H9 (cell line): ENCODE results near the gene ARHGAP40. TPM values are rescaled to one million over a fixed set of nuclear protein-coding genes. Genes with fewer than 3 reads are reported as not detected.

Source experiments
- DNase-seq: peaks from one replicate; pipeline ENCODE4 v3.0.0-alpha.2; 2017
- H2AFZ ChIP-seq: one replicate; pipeline ENCODE4 v1.6.1; 2013; ENCODE audit warnings: mild to moderate bottlenecking, low read length, control low read depth, moderate library complexity
- H2AK5ac ChIP-seq: 2 replicates; pipeline ENCODE4 v1.6.1; 2013; ENCODE audit warnings: low read length, control low read depth, mixed read lengths; ENCODE audit not compliant: insufficient read length
- H2BK120ac ChIP-seq: one replicate; pipeline ENCODE4 v1.6.1; 2013; ENCODE audit warnings: low read depth, mild to moderate bottlenecking, low read length, control low read depth, inconsistent platforms; ENCODE audit not compliant: poor library complexity, severe bottlenecking
- H2BK12ac ChIP-seq: 2 replicates; pipeline ENCODE4 v1.6.1; 2013; ENCODE audit warnings: low read length, control low read depth, mixed read lengths, low read depth; ENCODE audit not compliant: insufficient read length
- H2BK15ac ChIP-seq: 2 replicates; pipeline ENCODE4 v1.6.1; 2013; ENCODE audit warnings: low read depth, low read length, control low read depth
- H2BK20ac ChIP-seq: one replicate; pipeline ENCODE4 v1.6.1; 2013; ENCODE audit warnings: low read depth, mild to moderate bottlenecking, low read length, control low read depth, inconsistent platforms; ENCODE audit not compliant: poor library complexity, severe bottlenecking
- H2BK5ac ChIP-seq: 2 replicates; pipeline ENCODE4 v1.6.1; 2013; ENCODE audit warnings: low read length, control low read depth, mixed read lengths; ENCODE audit not compliant: insufficient read length
- H3K14ac ChIP-seq: 2 replicates; pipeline ENCODE4 v1.6.1; 2013; ENCODE audit warnings: low read length, control low read depth; ENCODE audit not compliant: insufficient read depth
- H3K18ac ChIP-seq: 2 replicates; pipeline ENCODE4 v1.6.1; 2013; ENCODE audit warnings: low read depth, mild to moderate bottlenecking, mixed read lengths, low read length, control low read depth; ENCODE audit not compliant: insufficient read length
- H3K23ac ChIP-seq: 2 replicates; pipeline ENCODE4 v1.6.1; 2013; ENCODE audit warnings: low read length, control low read depth, mixed read lengths, low read depth; ENCODE audit not compliant: insufficient read length
- H3K23me2 ChIP-seq: 2 replicates; pipeline ENCODE4 v1.6.1; 2013; ENCODE audit warnings: low read depth, mild to moderate bottlenecking, mixed read lengths, low read length, control low read depth; ENCODE audit not compliant: insufficient read length, poor library complexity, severe bottlenecking
- H3K27ac ChIP-seq: 2 replicates; pipeline ENCODE4 v1.5.1; 2013; ENCODE audit warnings: low read length, control low read depth, mixed read lengths, low read depth; ENCODE audit not compliant: insufficient read length
- H3K27me3 ChIP-seq: 2 replicates; pipeline ENCODE4 v1.6.1; 2013; ENCODE audit warnings: low read length, control low read depth, inconsistent platforms; ENCODE audit not compliant: insufficient read depth
- H3K4ac ChIP-seq: 2 replicates; pipeline ENCODE4 v1.6.1; 2013; ENCODE audit warnings: low read depth, mild to moderate bottlenecking, control low read depth, inconsistent platforms, low read length, moderate library complexity
- H3K4me1 ChIP-seq: 2 replicates; pipeline ENCODE4 v1.6.1; 2013; ENCODE audit warnings: low read length, control low read depth, inconsistent platforms; ENCODE audit not compliant: insufficient read depth
- H3K4me2 ChIP-seq: 2 replicates; pipeline ENCODE4 v1.6.1; 2013; ENCODE audit warnings: low read length, control low read depth, mixed read lengths; ENCODE audit not compliant: insufficient read length, insufficient read depth
- H3K56ac ChIP-seq: 2 replicates; pipeline ENCODE4 v1.6.1; 2013; ENCODE audit warnings: low read depth, mild to moderate bottlenecking, mixed read lengths, low read length, control low read depth; ENCODE audit not compliant: insufficient read length
- H3K79me1 ChIP-seq: 2 replicates; pipeline ENCODE4 v1.6.1; 2013; ENCODE audit warnings: low read depth, mild to moderate bottlenecking, moderate library complexity, low read length, control low read depth, inconsistent platforms; ENCODE audit not compliant: insufficient read depth, poor library complexity, severe bottlenecking
- H3K79me2 ChIP-seq: 2 replicates; pipeline ENCODE4 v1.6.1; 2013; ENCODE audit warnings: low read length, control low read depth, inconsistent platforms; ENCODE audit not compliant: insufficient read depth
- H3K9ac ChIP-seq: 2 replicates; pipeline ENCODE4 v1.6.1; 2013; ENCODE audit warnings: low read length, control low read depth, mixed read lengths; ENCODE audit not compliant: insufficient read length; ENCODE audit errors: extremely low read depth
- H3K9me3 ChIP-seq: one replicate; pipeline ENCODE4 v1.6.1; 2013; ENCODE audit warnings: low read depth, low read length, inconsistent platforms; ENCODE audit not compliant: control insufficient read depth
- H3T11ph ChIP-seq: one replicate; pipeline ENCODE4 v1.6.1; 2013; ENCODE audit warnings: mild to moderate bottlenecking, low read length, control low read depth, inconsistent platforms
- H4K20me1 ChIP-seq: one replicate; pipeline ENCODE4 v1.6.1; 2013; ENCODE audit not compliant: control insufficient read depth, insufficient read length, insufficient read depth
- H4K5ac ChIP-seq: 2 replicates; pipeline ENCODE4 v1.6.1; 2013; ENCODE audit warnings: low read depth, mild to moderate bottlenecking, mixed read lengths, low read length, control low read depth; ENCODE audit not compliant: insufficient read length
- H4K8ac ChIP-seq: replicated peaks from 2 replicates; pipeline ENCODE4 v1.6.1; 2013; ENCODE audit warnings: low read length, control low read depth, mixed read lengths, low read depth; ENCODE audit not compliant: insufficient read length
- H4K91ac ChIP-seq: 2 replicates; pipeline ENCODE4 v1.6.1; 2013; ENCODE audit warnings: low read depth, mild to moderate bottlenecking, moderate library complexity, mixed read lengths, low read length, control low read depth; ENCODE audit not compliant: insufficient read length
- H3K27ac Mint-ChIP-seq, 3 experiments: 2 replicates in 2 of 3; 3 replicates in 1 of 3; pipeline ENCODE4 v1.8.0; 2020 to 2021; ENCODE audit warnings: mixed read lengths in 3 of 3, mild to moderate bottlenecking in 1 of 3, moderate library complexity in 1 of 3
- H3K27me3 Mint-ChIP-seq: 2 replicates; pipeline ENCODE4 v1.8.0; 2021; ENCODE audit warnings: low read depth, mild to moderate bottlenecking, moderate library complexity, mixed read lengths
- H3K36me3 Mint-ChIP-seq, 3 experiments: 2 replicates in 2 of 3; 3 replicates in 1 of 3; pipeline ENCODE4 v1.8.0; 2020 to 2021; ENCODE audit warnings: low read depth in 3 of 3, mixed read lengths in 3 of 3; ENCODE audit not compliant: insufficient read depth in 1 of 3
- H3K4me1 Mint-ChIP-seq, 2 experiments: 2 replicates each; pipeline ENCODE4 v1.8.0; 2020; ENCODE audit warnings: mixed read lengths in 2 of 2
- H3K4me3 Mint-ChIP-seq, 2 experiments: 2 replicates in 1 of 2; 3 replicates in 1 of 2; pipeline ENCODE4 v1.8.0; 2020 to 2021; ENCODE audit warnings: mild to moderate bottlenecking in 2 of 2, mixed read lengths in 2 of 2, moderate library complexity in 1 of 2
- H3K9me3 Mint-ChIP-seq, 2 experiments: 2 replicates in 1 of 2; 3 replicates in 1 of 2; pipeline ENCODE4 v1.8.0; 2020; ENCODE audit warnings: mild to moderate bottlenecking in 2 of 2, mixed read lengths in 2 of 2, moderate library complexity in 1 of 2
- CTCF ChIP-seq: fragments of 200-600 bp; sonication (generic); conservative IDR thresholded peaks from 3 replicates; pipeline ENCODE4 v1.8.0; 2021; ENCODE audit warnings: antibody characterized with exemption, mild to moderate bottlenecking
- total RNA-seq: library from RNA; stranded (reverse); gene quantifications from 2 replicates; pipeline ENCODE4 v1.2.1, GENCODE V29; 2021

Gene ARHGAP40
- total RNA-seq, 1 experiment from 2014 or later: 0.17 TPM

GRCh38 chr20:38555395-38555794 lies 46.2 kb upstream of the ARHGAP40 start:
- Mint-ChIP-seq H3K4me1 (no peaks in the 10 kb centered on the region; a peak in 1 of 4 replicates), H3K27ac (no peak overlapping the region), H3K27me3 (no peaks in the 10 kb centered on the region), H3K36me3 (peaks cover 13 to 30% (median 25%) of the 10 kb centered on the region in 3 experiments; a peak in 6 of 7 replicates), H3K4me3 (no peak overlapping the region), H3K9me3 (no peaks in the 10 kb centered on the region)
- Histone ChIP-seq H3K14ac (no peak overlapping the region), H3K56ac (no peak overlapping the region), H2BK120ac (no peak overlapping the region), H3K79me1 (no peaks in the 10 kb centered on the region), H2BK5ac (no peak overlapping the region), H2AK5ac (no peak overlapping the region), H4K8ac (no peak overlapping the region), H3K4ac (no peak overlapping the region), H3K4me1 (no peaks in the 10 kb centered on the region), H2BK12ac (no peak overlapping the region), H4K20me1 (no peaks in the 10 kb centered on the region), H3K23me2 (no peaks in the 10 kb centered on the region), H3T11ph (no peak overlapping the region), H3K9ac (no peak overlapping the region), H3K27me3 (no peaks in the 10 kb centered on the region), H2BK15ac (no peak overlapping the region), H4K91ac (no peak overlapping the region), H3K27ac (no peak overlapping the region), H3K79me2 (no peaks in the 10 kb centered on the region), H2AFZ (no peak overlapping the region), H3K18ac (no peak overlapping the region), H3K4me2 (no peak overlapping the region), H3K23ac (no peak overlapping the region), H2BK20ac (no peak overlapping the region), H3K9me3 (no peaks in the 10 kb centered on the region), H4K5ac (no peak overlapping the region)
- no peak for DNase-seq
- no peak for TF ChIP-seq CTCF
